ENCODE data around the gene ABI2. TPM values are rescaled to one million over a fixed set of nuclear protein-coding genes. Genes with fewer than 3 reads are reported as not detected.

Gene ABI2
- total RNA-seq (ENCODE audit: low replicate concordance), result 161 and 168 TPM in 2 replicates

DNA sequence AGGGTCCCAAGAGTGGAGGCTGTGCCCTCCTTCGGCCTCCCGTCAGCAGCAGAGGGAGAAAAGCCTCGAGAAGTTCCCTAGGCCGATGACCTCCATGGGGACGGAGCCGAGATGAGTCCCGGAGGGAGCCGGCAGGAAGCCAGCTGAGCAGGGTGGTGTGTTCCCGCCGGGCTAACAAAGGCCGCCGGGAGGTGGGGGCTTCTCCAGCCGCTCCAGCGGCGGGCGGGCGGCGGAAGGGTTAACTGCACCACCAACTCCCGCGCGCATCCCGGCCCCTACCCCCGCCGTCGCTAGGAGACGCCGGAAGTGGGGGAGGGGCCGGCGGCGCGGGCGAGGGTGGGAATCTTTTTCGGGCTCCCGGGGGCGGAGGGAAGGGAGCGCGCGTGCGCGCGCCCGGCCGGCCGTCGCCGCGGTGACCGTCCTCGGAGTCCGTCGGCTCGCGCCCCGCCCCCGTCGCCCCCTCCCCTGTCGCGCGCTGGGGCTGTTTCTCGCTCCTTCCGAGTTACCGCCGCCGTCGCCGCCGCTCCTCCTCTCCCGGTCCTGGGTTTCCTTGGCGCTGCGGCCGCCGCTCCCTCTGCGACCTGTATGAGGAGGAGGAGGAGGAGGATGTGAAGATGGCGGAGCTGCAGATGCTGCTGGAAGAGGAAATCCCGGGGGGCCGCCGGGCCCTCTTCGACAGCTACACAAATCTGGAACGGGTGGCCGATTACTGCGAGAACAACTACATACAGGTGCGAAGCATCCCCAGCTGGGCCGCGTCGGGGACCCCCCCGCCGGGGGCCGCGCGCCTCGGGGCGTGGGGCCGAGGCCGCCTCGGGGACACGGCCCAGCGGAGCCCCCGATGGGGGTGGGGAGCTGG, at the start of gene ABI2:
TSS of gene ABI2 (plus strand) at position 494 of the 859 bp plus-strand sequence. CDS start at position 615, 121 bp downstream.
- H3K4me2 ChIP-seq, result peak within 1 kb of the TSS; percentile 94
- no peaks in the 10 kb centered on the region for H3K27me3 ChIP-seq
- Mint-ChIP-seq H3K27me3 (ENCODE audit: insufficient read depth, low read depth) (peaks cover 6% of the 10 kb centered on the region), H3K4me3 (peak within 1 kb of the TSS; percentile 98), H3K4me1 (peaks cover 28% of the 10 kb centered on the region), H3K36me3 (peaks cover 16% of the 10 kb centered on the region), H3K9me3 (peaks cover 8% of the 10 kb centered on the region), H3K27ac (peak within 1 kb of the TSS; percentile 99)
- peak within 1 kb of the TSS; percentile 91 for H2AFZ ChIP-seq (replicated peaks)
- no peaks in the 10 kb centered on the region for H3K9me3 ChIP-seq (ENCODE audit: low read depth)
- H3K9ac ChIP-seq, result peak within 1 kb of the TSS; percentile 83
- H3K36me3 ChIP-seq, result no peaks in the 10 kb centered on the region
- peak within 1 kb of the TSS; percentile 87 for H3K4me3 ChIP-seq
- peaks cover 33% of the 10 kb centered on the region for H3F3A ChIP-seq (ENCODE audit: low read depth)
- peak within 1 kb of the TSS; percentile 99 for H3K27ac ChIP-seq
- TF ChIP-seq EZH2phosphoT487 (IDR thresholded peaks at IDR 0.05) (no peak), EZH2 (IDR thresholded peaks at IDR 0.05) (no peak)
- TF ChIP-seq, protein P1, sequence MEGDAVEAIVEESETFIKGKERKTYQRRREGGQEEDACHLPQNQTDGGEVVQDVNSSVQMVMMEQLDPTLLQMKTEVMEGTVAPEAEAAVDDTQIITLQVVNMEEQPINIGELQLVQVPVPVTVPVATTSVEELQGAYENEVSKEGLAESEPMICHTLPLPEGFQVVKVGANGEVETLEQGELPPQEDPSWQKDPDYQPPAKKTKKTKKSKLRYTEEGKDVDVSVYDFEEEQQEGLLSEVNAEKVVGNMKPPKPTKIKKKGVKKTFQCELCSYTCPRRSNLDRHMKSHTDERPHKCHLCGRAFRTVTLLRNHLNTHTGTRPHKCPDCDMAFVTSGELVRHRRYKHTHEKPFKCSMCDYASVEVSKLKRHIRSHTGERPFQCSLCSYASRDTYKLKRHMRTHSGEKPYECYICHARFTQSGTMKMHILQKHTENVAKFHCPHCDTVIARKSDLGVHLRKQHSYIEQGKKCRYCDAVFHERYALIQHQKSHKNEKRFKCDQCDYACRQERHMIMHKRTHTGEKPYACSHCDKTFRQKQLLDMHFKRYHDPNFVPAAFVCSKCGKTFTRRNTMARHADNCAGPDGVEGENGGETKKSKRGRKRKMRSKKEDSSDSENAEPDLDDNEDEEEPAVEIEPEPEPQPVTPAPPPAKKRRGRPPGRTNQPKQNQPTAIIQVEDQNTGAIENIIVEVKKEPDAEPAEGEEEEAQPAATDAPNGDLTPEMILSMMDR (IDR thresholded peaks at IDR 0.05), result no peak
- H3K79me2 ChIP-seq (ENCODE audit: low read depth), result peaks cover 49% of the 10 kb centered on the region
- peaks cover 22% of the 10 kb centered on the region for H3K4me1 ChIP-seq
- peak; percentile 98 for DNase-seq (ENCODE audit: low spot score)
- H4K20me1 ChIP-seq (ENCODE audit: low read depth), result peaks cover 39% of the 10 kb centered on the region

DNA sequence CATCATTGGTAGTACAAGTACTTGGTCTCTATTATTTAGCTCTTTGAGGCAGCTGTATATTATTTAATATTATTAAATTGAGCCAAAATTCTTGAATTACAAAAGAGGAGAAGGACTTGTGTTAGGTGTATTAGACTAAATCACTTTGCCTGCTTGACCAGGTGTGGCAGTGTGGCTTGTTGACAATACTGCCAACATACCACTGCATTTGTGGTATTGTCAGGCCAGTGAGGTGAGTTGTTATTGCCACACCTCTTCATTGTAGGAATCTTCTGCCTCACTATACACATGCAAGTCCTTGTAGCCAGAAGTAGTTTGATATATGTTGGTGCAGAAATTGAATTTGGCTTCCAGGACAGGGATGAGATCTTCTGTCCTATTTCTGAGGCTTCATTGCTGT, 48.9 kb upstream of the ABI2 start:
- Histone ChIP-seq H4K20me1 (ENCODE audit: low read depth) (no peaks in the 10 kb centered on the region), H3K4me2 (no peak overlapping the region), H2AFZ (replicated peaks) (no peak overlapping the region), H3K36me3 (peaks cover 17% of the 10 kb centered on the region), H3K27me3 (no peaks in the 10 kb centered on the region), H3K9ac (no peak overlapping the region), H3K4me3 (no peak overlapping the region), H3K9me3 (ENCODE audit: low read depth) (no peaks in the 10 kb centered on the region), H3K4me1 (no peaks in the 10 kb centered on the region), H3F3A (ENCODE audit: low read depth) (no peaks in the 10 kb centered on the region), H3K27ac (no peak overlapping the region), H3K79me2 (ENCODE audit: low read depth) (no peaks in the 10 kb centered on the region)
- H3K4me3 Mint-ChIP-seq, result no peak overlapping the region
- H3K27ac Mint-ChIP-seq, result no peak overlapping the region
- H3K4me1 Mint-ChIP-seq, result no peaks in the 10 kb centered on the region
- no peak for TF ChIP-seq EZH2 (IDR thresholded peaks at IDR 0.05)
- TF ChIP-seq EZH2phosphoT487 (IDR thresholded peaks at IDR 0.05), result no peak
- H3K9me3 Mint-ChIP-seq, result no peaks in the 10 kb centered on the region
- H3K27me3 Mint-ChIP-seq (ENCODE audit: insufficient read depth, low read depth), result no peaks in the 10 kb centered on the region
- no peak for DNase-seq (ENCODE audit: low spot score)
- H3K36me3 Mint-ChIP-seq, result peaks cover 14% of the 10 kb centered on the region

DNA sequence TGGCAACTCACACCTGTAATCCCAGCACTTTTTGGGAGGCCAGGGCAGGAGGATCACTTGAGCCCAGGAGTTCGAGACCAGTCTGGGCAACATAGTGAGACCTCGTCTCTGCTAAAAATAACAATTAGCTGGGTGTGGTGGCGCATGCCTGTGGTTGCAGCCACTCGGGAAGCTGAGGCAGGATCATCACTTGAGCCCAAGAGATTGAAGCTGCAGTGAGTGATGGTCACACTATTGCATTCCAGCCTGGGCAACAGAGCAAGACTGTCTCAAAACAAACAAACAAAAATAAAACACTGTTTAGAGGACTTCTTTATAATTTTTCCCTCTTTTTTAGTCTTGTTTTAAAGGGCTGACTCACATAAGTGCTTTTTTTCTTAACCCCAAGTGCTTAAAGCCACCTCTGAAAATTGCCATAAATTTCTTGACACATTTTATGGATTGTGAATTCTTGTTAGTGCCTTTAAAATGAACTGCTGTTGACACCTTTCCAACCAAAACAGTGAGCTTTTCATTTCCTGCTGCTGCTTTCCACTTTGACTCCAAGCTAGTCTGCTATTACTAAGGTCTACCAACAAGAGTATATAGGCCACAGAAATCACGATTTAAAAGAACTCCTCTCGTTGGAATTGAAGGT, 47.6 kb upstream of the ABI2 start:
- Histone ChIP-seq H3K9me3 (ENCODE audit: low read depth) (no peaks in the 10 kb centered on the region), H3K36me3 (peaks cover 13% of the 10 kb centered on the region), H3F3A (ENCODE audit: low read depth) (no peaks in the 10 kb centered on the region), H3K27me3 (no peaks in the 10 kb centered on the region), H3K79me2 (ENCODE audit: low read depth) (no peaks in the 10 kb centered on the region), H3K9ac (no peak overlapping the region), H4K20me1 (ENCODE audit: low read depth) (no peaks in the 10 kb centered on the region), H2AFZ (replicated peaks) (no peak overlapping the region), H3K4me2 (no peak overlapping the region), H3K4me3 (no peak overlapping the region), H3K4me1 (no peaks in the 10 kb centered on the region), H3K27ac (no peak overlapping the region)
- no peak for DNase-seq (ENCODE audit: low spot score)
- H3K27ac Mint-ChIP-seq, result no peak overlapping the region
- H3K9me3 Mint-ChIP-seq, result no peaks in the 10 kb centered on the region
- H3K4me1 Mint-ChIP-seq, result no peaks in the 10 kb centered on the region
- peaks cover 17% of the 10 kb centered on the region for H3K36me3 Mint-ChIP-seq
- no peaks in the 10 kb centered on the region for H3K27me3 Mint-ChIP-seq (ENCODE audit: insufficient read depth, low read depth)
- TF ChIP-seq EZH2 (IDR thresholded peaks at IDR 0.05), result no peak
- TF ChIP-seq, protein P1 (IDR thresholded peaks at IDR 0.05), result no peak
- TF ChIP-seq EZH2phosphoT487 (IDR thresholded peaks at IDR 0.05), result no peak
- H3K4me3 Mint-ChIP-seq, result no peak overlapping the region

All from neural progenitor cell (in vitro differentiated cells).